ENCODE data around the gene FERMT1. TPM values are rescaled to one million over a fixed set of nuclear protein-coding genes. Genes with fewer than 3 reads are reported as not detected.
"Not testable (repeated sequence)": the region's sequence is repeated elsewhere in the genome, so short reads cannot be mapped to it uniquely, and the experiment has no call there.

FERMT1 gene
- total RNA-seq, 1 donor from 2014 or later: 0.23 TPM

- no peak for DNase-seq (ENCODE audit: low spot score)
These were observed 51.8 kb downstream of the FERMT1 start for GRCh38 chr20:6070829-6071695.

DNA sequence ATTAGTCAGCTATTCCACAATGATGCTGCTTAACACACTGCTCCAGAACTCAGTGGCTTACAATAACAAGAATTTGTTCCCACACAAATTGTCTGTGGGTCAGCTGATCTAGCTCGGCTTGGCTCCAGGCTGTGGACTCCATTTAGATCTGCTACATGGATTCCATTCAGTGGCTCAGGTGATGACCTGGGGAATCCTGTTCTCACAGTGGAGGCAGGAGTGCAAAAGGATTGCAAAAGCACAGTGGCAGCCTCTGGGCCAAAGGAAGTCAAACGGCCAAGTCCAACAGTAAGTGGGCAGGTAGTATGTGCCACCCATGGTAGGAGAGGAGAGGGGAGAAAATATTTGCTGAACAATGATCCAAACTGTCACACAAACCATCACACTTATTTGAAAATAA lies 53.2 kb downstream of the FERMT1 start:
- peak; percentile 81 for ATAC-seq

More at GRCh38 chr20:6070829-6071695, 51.8 kb downstream of the FERMT1 start:
- no peak for ATAC-seq

GRCh38 chr20:6067763-6068318 lies 55.0 kb downstream of the FERMT1 start:
- peak; percentile 78 for ATAC-seq

More for the DNA sequence above, 53.2 kb downstream of the FERMT1 start:
- DNase-seq (ENCODE audit: low spot score): peak; percentile 83

GRCh38 chr20:6066582-6066981 lies 56.2 kb downstream of the FERMT1 start:
- DNase-seq (ENCODE audit: low spot score) (no peak), ATAC-seq (no peak)

More at GRCh38 chr20:6067763-6068318, 55.0 kb downstream of the FERMT1 start:
- DNase-seq (ENCODE audit: low spot score): peak; percentile 67

- no peak for ATAC-seq
- DNase-seq (ENCODE audit: low spot score): no peak
These were observed 61.3 kb downstream of the FERMT1 start for GRCh38 chr20:6061544-6061943.

DNA sequence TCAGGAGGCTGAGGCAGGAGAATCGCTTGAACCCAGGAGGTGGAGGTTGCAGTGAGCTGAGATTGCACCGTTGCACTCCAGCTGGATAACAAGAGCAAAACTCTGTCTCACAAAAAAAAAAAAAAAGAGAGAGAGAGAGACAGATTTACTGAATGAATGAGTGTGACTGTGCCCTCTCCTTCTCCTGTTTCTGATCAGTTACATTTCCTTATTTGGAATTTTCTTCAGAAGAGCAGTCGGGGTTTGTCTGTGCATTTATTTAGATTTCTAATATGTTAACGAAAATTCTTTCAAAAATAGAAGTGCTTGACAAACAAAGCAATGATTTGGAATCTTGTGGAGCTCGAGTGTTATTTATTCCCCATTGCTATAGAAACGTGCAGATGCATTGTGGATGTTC lies 62.6 kb downstream of the FERMT1 start:
- ATAC-seq (no peak), DNase-seq (ENCODE audit: low spot score) (no peak)

GRCh38 chr20:6058684-6059295 lies 64.0 kb downstream of the FERMT1 start:
- DNase-seq (ENCODE audit: low spot score) (no peak), ATAC-seq (no peak)

DNA sequence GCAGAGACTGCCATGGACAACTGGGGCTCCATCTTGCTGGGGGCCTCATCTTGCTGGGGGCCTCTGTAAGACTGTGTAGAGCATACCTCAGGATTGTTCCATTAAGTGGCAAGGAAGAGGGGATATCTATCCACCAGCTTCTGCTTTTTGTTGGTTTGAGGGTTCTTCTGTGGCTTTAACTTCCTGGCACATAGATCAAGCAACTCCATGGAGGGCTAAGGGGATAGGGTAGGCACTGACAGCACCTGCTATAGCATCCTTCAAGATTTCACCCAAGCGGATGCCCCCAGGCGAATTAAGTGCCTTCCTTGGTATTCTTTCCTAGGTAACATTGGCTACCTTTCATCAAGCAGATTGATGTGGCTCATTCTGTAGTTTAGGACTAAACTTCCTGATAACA lies 65.1 kb downstream of the FERMT1 start:
- ATAC-seq (no peak), DNase-seq (ENCODE audit: low spot score) (no peak)

DNA sequence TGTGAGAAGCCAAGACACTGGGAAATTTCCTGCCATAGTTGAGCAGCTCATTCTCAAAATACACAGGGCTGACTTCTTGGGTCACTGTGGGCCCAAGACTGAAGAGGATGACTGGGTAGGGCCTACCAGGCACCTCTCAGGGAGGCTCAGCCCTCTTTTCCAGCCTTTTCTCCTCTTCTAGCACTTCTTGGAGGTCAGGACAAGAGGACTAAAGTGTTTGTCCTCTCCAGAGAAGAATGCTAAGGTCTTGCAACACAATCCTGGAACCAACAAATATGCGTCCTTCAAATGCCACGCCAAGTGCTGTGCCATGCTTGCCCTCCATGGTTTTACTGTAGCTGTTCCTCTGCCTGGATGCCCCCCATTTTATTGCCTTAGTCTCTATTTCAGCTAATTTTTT lies 65.7 kb downstream of the FERMT1 start:
- no peak for DNase-seq (ENCODE audit: low spot score)
- no peak for ATAC-seq

DNA sequence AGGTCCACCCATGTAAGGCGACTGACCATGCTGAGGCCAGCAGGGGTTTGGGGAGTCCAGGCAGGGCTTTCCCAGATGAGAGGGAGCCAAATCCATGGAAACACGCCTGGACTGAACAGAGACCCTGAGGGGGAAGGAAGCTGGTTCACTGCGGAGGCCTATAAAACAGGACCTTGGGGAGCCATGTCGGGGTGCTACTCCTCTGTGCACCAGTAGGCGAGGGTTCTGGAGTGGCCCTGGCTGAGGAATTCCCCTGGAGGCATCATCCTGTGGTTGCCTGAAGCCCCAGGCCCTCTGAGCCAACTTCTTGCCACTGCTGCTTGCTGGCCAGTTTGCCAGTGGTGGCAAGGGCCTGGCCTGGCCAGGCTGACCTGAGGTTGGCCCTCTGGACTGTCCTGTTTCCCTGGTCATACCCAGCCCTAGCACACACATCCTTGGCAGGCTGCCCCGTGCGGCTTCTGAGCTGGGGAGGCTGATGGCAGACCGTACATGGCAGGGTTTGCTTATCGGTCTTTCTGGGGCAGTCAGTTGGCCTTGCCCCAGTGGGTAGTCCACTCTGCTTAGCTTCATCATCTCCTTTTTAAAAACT lies 66.8 kb downstream of the FERMT1 start:
- peak; percentile 94 for ATAC-seq
- peak; percentile 93 for DNase-seq (ENCODE audit: low spot score)

DNA sequence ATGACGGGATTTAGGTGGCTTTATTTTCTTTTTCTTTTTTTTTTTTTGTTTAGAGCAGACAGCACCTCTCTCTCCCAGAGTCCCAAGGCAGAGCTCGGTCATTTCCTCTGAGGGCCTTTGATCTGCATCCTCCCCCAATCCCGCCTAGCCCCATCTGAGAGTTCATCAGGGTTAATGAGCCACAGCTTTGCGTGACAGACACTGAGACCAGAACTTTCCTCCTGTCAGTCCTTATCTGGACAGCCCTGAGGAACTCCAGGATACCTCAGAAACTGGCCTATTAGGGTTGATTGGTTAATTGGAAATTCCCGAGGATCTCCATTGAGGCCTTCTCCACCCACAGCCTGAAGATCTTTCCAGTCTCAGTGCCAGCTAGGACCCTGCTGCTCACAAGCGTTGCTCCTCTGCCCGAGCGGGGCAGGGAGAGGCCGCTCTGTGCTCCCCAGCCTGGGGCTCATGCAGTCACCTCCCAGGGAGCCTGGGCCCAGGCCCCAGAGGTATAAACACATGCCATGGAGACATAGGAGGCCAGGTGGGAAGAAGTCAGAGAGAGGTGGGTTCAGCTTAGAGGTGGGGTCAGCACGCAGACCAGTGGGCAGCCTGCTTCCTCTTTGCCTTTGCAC lies 67.6 kb downstream of the FERMT1 start:
- no peak for DNase-seq (ENCODE audit: low spot score)
- no peak for ATAC-seq

DNA sequence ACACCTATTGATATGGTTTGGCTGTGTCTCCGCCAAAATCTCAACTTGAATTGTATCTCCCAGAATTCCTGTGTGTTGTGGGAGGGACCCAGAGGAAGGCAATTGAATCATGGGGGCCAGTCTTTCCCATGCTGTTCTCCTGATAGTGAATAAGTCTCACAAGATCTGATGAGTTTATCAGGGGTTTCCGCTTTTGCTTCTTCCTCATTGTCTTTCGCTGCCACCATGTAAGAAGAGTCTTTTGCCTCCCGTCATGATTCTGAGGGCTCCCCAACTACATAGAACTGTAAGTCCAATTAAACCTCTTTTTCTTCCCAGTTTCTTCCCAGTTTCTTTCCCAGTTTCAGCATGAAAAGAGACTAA lies 68.2 kb downstream of the FERMT1 start:
- not testable (repeated sequence) for ATAC-seq; DNase-seq (ENCODE audit: low spot score)

GRCh38 chr20:6053776-6054688 lies 68.8 kb downstream of the FERMT1 start, which contains the start of gene LRRN4:
Gene LRRN4, minus strand, starts transcription at chr20:6054060. Its CDS starts 1,261 bp downstream, at chr20:6052799.
- no peak for DNase-seq (ENCODE audit: low spot score)
- ATAC-seq: no peak

- ATAC-seq (no peak), DNase-seq (ENCODE audit: low spot score) (no peak)
These were observed 69.6 kb downstream of the FERMT1 start for GRCh38 chr20:6053064-6053775.

- DNase-seq (ENCODE audit: low spot score): no peak
- no peak for ATAC-seq
These were observed 71.3 kb downstream of the FERMT1 start for GRCh38 chr20:6051505-6051904.

DNA sequence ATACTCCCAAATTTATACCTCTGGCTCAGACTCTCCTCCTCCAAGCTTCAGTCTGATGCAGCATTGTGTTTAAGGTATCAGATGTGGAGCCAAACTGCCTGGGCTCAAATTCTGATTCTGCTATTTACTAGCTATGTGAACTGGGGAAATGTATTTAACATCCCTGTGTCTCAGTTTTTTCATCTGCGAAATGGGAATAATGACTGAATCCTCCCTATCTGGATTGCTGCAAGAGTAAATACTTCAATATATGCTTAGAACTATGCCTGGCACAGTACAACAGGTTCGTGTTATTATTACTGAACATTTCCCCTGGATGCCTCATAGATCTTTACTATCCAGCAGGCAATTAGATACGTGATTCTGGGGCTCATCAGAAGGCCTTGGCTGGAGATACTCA lies 74.4 kb downstream of the FERMT1 start:
- DNase-seq (ENCODE audit: low spot score) (no peak), ATAC-seq (no peak)

DNA sequence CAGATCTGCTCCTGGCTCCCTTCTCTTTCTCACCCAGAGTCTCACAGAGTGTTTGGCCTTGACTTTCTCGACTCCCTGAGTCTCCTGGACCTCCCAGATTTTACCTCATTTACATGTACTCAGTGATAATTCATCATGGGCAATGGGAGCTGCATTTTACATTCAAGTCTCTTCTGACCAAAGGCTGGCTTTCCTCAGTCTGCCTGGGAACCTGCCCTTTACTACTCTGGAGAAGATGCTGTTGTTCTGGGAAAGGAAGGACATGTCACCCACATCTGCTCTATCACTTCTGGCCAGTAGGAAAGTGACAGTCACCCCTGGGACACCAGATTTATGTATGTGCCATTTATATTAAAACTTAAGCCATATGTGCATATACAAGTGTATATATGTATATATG lies 76.4 kb downstream of the FERMT1 start:
- DNase-seq (ENCODE audit: low spot score) (no peak), ATAC-seq (no peak)

DNA sequence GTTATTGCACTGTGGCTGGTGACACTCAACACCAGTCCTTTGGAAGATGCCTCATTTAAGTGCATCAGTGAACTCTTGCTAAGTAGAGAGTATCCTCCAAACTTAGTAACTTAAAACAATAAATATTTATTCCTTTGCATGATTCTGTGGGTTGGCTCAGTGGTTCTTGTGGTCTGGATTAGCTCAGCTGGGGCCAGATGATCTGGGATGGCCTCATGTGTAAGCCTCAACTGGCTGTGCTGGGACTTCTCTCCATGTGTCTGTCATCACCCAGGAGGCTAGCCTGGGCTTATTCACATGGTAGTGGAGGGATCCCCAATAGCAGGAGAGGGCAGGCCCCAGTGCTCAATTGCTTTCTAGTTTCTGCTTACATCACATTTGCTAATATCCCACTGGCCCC lies 77.3 kb downstream of the FERMT1 start:
- no peak for DNase-seq (ENCODE audit: low spot score)
- ATAC-seq: no peak

- ATAC-seq (peak; percentile 71), DNase-seq (ENCODE audit: low spot score) (no peak)
These were observed 78.7 kb downstream of the FERMT1 start for GRCh38 chr20:6044115-6044514.
